OCI-LY7 (cell line): Measurements from ENCODE around the gene FHL1. TPM values are rescaled to one million over a fixed set of nuclear protein-coding genes. Genes with fewer than 3 reads are reported as not detected.

ENCODE experiments used
- BruUV-seq: library from RNA; stranded (reverse); fragments of 400-500 nt; replicated peaks from 2 replicates; lab custom pipeline; 2021; lab: Mats Ljungman, UMichigan
- CTCF ChIA-PET: fragments of 300-600 bp; sonication (Branson Sonifier 250); formaldehyde crosslinking; loops from one replicate; lab custom pipeline; 2022; ENCODE audit warnings: antibody characterized with exemption; ENCODE audit not compliant: unreplicated experiment; lab: Charles Lee
- POLR2A ChIA-PET: fragments of 300-600 bp; sonication (Branson Sonifier 250); formaldehyde crosslinking; loops from one replicate; lab custom pipeline; 2022; ENCODE audit warnings: antibody characterized with exemption; lab: Charles Lee
- DNase-seq: peaks from one replicate; pipeline ENCODE4 v3.0.0-alpha.2; 2015; ENCODE audit warnings: low spot score
- H2AFZ ChIP-seq: fragments of 200-600 bp; sonication (generic), shearing (Covaris generic); 2 replicates; pipeline ENCODE4 v1.6.1; 2014; ENCODE audit warnings: mild to moderate bottlenecking, antibody characterized with exemption, low read length, moderate library complexity
- H3K27ac ChIP-seq: fragments of 200-600 bp; sonication (generic); 2 replicates; pipeline ENCODE4 v1.5.1; 2014; ENCODE audit warnings: mixed run types, low read depth, mild to moderate bottlenecking, moderate library complexity, low read length, inconsistent platforms; ENCODE audit not compliant: poor library complexity, severe bottlenecking
- H3K36me3 ChIP-seq: fragments of 200-600 bp; sonication (generic); 2 replicates; pipeline ENCODE4 v1.6.1; 2014; ENCODE audit warnings: mild to moderate bottlenecking, antibody characterized with exemption, low read length, moderate library complexity, mixed read lengths; ENCODE audit not compliant: insufficient read depth
- H3K4me1 ChIP-seq: fragments of 200-600 bp; sonication (generic); 2 replicates; pipeline ENCODE4 v1.5.1; 2014; ENCODE audit warnings: mild to moderate bottlenecking, low read length; ENCODE audit not compliant: insufficient read depth, poor library complexity, severe bottlenecking
- H3K4me2 ChIP-seq: fragments of 200-600 bp; sonication (generic); 2 replicates; pipeline ENCODE4 v1.6.1; 2014; ENCODE audit warnings: mild to moderate bottlenecking, low read length
- H3K4me3 ChIP-seq: fragments of 200-600 bp; sonication (generic); 2 replicates; pipeline ENCODE4 v1.5.1; 2014; ENCODE audit warnings: mild to moderate bottlenecking, low read depth, low read length; ENCODE audit not compliant: poor library complexity, severe bottlenecking
- H3K79me2 ChIP-seq: fragments of 200-600 bp; sonication (generic); 2 replicates; pipeline ENCODE4 v1.6.1; 2016; ENCODE audit warnings: low read depth, mild to moderate bottlenecking, low read length, moderate library complexity, mixed read lengths; ENCODE audit not compliant: insufficient read depth
- H3K9me2 ChIP-seq: fragments of 200-600 bp; sonication (generic); 2 replicates; pipeline ENCODE4 v1.6.1; 2016; ENCODE audit warnings: mild to moderate bottlenecking, low read length, mixed read lengths; ENCODE audit not compliant: insufficient read depth
- H3K9me3 ChIP-seq: fragments of 200-600 bp; sonication (generic); 2 replicates; pipeline ENCODE4 v1.6.1; 2014; ENCODE audit warnings: mild to moderate bottlenecking, mixed run types, low read length, mixed read lengths
- H4K20me1 ChIP-seq: fragments of 200-600 bp; sonication (generic); 2 replicates; pipeline ENCODE4 v1.6.1; 2014; ENCODE audit warnings: mild to moderate bottlenecking, antibody characterized with exemption, low read length, moderate library complexity, mixed read lengths; ENCODE audit not compliant: insufficient read depth
- CTCF ChIP-seq: fragments of 200-600 bp; sonication (generic); conservative IDR thresholded peaks from 2 replicates; pipeline ENCODE4 v1.5.1; 2014; ENCODE audit warnings: mild to moderate bottlenecking, antibody characterized with exemption, low read length, moderate library complexity, mixed read lengths
- EZH2phosphoT487 ChIP-seq: fragments of 200-600 bp; sonication (generic); IDR thresholded peaks from 2 replicates; pipeline ENCODE4 v1.6.1; 2018; ENCODE audit warnings: low read depth, borderline replicate concordance, mild to moderate bottlenecking, mixed run types, antibody characterized with exemption, low read length, moderate library complexity, mixed read lengths
- intact Hi-C: fragments of 100-400 bp; cut with micrococcal nuclease; formaldehyde crosslinking; loops from one replicate; pipeline ENCODE4 v1.10.0; 2022; ENCODE audit not compliant: unreplicated experiment
- small RNA-seq: library from RNA; depleted of rRNA; stranded (forward); fragments of <200 nt; gene quantifications from one replicate; pipeline ENCODE3, GENCODE V24; 2014
- total RNA-seq, 2 experiments: library from RNA; depleted of rRNA in 1 of 2; stranded (reverse); fragments of >200 nt in 1 of 2; shearing (Covaris generic) in 1 of 2; gene quantifications; 2 replicates each; pipeline ENCODE4 v1.2.3, GENCODE V29; 2014 to 2022

FHL1 gene
- total RNA-seq, 2 experiments from 2014 or later = 1.4 TPM; not detected in 1

- BruUV-seq = no TSS peak
- H3K4me1 ChIP-seq = no peaks in the 10 kb centered on the region
- no peak overlapping the region for H3K27ac ChIP-seq
- H4K20me1 ChIP-seq = no peaks in the 10 kb centered on the region
- no peak for DNase-seq
- H3K4me3 ChIP-seq = no peak overlapping the region
- ChIA-PET CTCF (no interaction called here), POLR2A (interaction anchor here (0.7 kb wide), 1 partner anchor 15 kb away, joined by 3 read pairs; no protein-coding TSS in a partner anchor)
- no peak overlapping the region for H2AFZ ChIP-seq
- H3K9me2 ChIP-seq = no peaks in the 10 kb centered on the region
- no peaks in the 10 kb centered on the region for H3K9me3 ChIP-seq
- no peak for TF ChIP-seq EZH2phosphoT487
- no peak for TF ChIP-seq CTCF
- no peaks in the 10 kb centered on the region for H3K36me3 ChIP-seq
- intact Hi-C loops = no loop called here
- no peak overlapping the region for H3K4me2 ChIP-seq
- H3K79me2 ChIP-seq = no peaks in the 10 kb centered on the region
Measured at GRCh38 chrX:136259543-136259942, 112.2 kb downstream of the FHL1 start.

GRCh38 chrX:136260776-136261175 is 113.4 kb downstream of the FHL1 start:
- Histone ChIP-seq H3K9me2 (no peaks in the 10 kb centered on the region), H2AFZ (no peak overlapping the region), H3K4me1 (no peaks in the 10 kb centered on the region), H3K27ac (no peak overlapping the region), H3K36me3 (no peaks in the 10 kb centered on the region), H3K4me3 (no peak overlapping the region), H4K20me1 (no peaks in the 10 kb centered on the region), H3K4me2 (no peak overlapping the region), H3K79me2 (no peaks in the 10 kb centered on the region), H3K9me3 (no peaks in the 10 kb centered on the region)
- intact Hi-C loops = no loop called here
- CTCF ChIA-PET = no interaction called here
- TF ChIP-seq EZH2phosphoT487 (no peak), CTCF (no peak)
- DNase-seq = no peak
- POLR2A ChIA-PET = no interaction called here
- BruUV-seq = no TSS peak

Small RNAs within 50 kb of the gene (small RNA-seq; reads per million reads assigned to genes)
- not detected for gene RF01210

Other genes with a start within 250 kb of the FHL1 start
- 7.7 and 8.9 TPM in 2 replicates for gene MMGT1, start 173.5 kb upstream of the FHL1 start, total RNA-seq (2014; rRNA removed; shearing (Covaris generic))
- gene MMGT1, start 173.5 kb upstream of the FHL1 start, total RNA-seq (2022) = 16.4 and 17.0 TPM in 2 replicates
- 5.9 and 7.7 TPM in 2 replicates for gene SLC9A6, start 162.1 kb upstream of the FHL1 start, total RNA-seq (2014; rRNA removed; shearing (Covaris generic))
- 11.1 and 12.6 TPM in 2 replicates for gene SLC9A6, start 162.1 kb upstream of the FHL1 start, total RNA-seq (2022)
- gene MAP7D3, start 103.9 kb downstream of the FHL1 start, total RNA-seq (2014; rRNA removed; shearing (Covaris generic)) = 7.7 and 11.9 TPM in 2 replicates
- gene MAP7D3, start 103.9 kb downstream of the FHL1 start, total RNA-seq (2022) = 15.6 and 16.5 TPM in 2 replicates
- not detected in 2 replicates for gene ADGRG4, start 153.4 kb downstream of the FHL1 start, total RNA-seq (2014; rRNA removed; shearing (Covaris generic))
- not detected in 2 replicates for gene ADGRG4, start 153.4 kb downstream of the FHL1 start, total RNA-seq (2022)